ENCODE data around the gene SNX1. TPM values are rescaled to one million over a fixed set of nuclear protein-coding genes. Genes with fewer than 3 reads are reported as not detected.

Gene SNX1
- polyA plus RNA-seq, 1 donor (not counting 4 experiments of a cell fraction or from before 2014, with no cell fraction given) = 90.2 TPM

DNA sequence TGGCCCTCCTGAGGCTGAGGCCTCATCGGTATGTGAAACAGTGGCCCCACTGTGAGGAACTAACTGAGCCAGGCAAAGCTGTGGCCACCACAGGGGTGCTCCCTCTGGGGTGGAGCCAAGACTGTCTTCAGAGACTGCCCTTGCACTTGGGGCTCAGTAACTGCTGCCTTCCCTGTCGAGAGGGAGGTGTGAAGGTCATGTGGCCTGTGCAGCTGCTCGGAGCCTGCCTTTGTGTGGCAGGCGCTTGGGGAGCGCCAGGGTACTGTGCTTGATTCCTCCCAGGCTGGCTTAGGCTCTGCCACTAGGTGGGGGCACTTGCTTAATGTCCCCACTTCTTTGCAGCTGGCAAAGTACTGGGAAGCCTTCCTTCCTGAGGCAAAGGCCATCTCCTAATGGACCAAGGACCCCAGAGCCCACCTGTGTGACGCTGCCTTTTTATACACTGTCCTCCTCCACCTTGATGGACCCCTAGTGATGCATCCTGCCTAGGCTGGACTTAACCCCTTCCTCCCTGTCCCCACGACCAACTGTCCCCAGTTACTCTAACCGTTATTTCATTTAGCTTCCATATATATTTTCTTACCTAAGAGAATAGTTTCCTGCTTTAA, 41.5 kb downstream of the SNX1 start:
- dilution Hi-C loops (cut with MboI; ENCODE audit: extremely low pct_ligation_motif_present, low sequenced_read_pairs) = no loop called here

DNA sequence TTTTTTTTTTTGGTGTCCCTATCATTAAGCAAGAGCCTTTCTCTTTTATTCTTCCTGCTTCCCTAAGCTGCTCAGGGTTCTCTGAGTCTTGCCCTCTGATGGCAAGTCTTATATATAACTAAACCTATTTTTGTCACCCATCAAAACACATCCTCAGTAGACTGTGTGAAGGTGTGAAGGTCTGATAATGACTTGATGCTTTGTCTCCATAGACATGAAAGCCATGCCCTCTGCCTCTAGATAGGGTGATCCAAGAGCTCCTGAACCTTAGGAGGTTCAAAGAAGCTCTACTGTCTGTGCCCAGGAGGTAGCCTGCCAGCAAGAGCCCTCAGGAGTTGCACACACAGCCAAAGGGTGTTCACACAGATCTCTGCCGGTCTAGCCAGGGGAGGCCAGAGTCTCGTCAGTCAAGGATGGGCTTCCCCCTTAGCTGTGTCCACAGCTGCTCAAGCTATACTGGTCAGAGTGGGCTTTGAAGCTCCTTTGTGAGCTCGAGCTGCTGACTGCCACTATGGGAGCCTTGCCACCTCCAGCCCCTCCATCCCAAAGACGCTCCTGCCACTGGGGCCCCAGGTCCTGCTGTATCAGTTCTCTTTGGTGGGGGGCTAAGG, 42.7 kb downstream of the SNX1 start:
- H3K9me3 ChIP-seq (ENCODE audit: control insufficient read depth, low read depth, low read length) = no peaks in the 10 kb centered on the region
- TF ChIP-seq, protein P1, sequence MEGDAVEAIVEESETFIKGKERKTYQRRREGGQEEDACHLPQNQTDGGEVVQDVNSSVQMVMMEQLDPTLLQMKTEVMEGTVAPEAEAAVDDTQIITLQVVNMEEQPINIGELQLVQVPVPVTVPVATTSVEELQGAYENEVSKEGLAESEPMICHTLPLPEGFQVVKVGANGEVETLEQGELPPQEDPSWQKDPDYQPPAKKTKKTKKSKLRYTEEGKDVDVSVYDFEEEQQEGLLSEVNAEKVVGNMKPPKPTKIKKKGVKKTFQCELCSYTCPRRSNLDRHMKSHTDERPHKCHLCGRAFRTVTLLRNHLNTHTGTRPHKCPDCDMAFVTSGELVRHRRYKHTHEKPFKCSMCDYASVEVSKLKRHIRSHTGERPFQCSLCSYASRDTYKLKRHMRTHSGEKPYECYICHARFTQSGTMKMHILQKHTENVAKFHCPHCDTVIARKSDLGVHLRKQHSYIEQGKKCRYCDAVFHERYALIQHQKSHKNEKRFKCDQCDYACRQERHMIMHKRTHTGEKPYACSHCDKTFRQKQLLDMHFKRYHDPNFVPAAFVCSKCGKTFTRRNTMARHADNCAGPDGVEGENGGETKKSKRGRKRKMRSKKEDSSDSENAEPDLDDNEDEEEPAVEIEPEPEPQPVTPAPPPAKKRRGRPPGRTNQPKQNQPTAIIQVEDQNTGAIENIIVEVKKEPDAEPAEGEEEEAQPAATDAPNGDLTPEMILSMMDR (optimal IDR thresholded peaks at IDR 0.05 in 1 of 3, IDR thresholded peaks at IDR 0.05 in 1 of 3, conservative IDR thresholded peaks at IDR 0.05 in 1 of 3; ENCODE audit: extremely low read depth in 1 of 3, insufficient read depth in 2 of 3, low read length in 3 of 3) = no peak
- TF ChIP-seq EZH2 (IDR thresholded peaks at IDR 0.05; ENCODE audit: low read length) = no peak
- no peaks in the 10 kb centered on the region for H4K20me1 ChIP-seq (ENCODE audit: control insufficient read depth, extremely low read depth, insufficient read depth, low read length)
- dilution Hi-C loops (cut with MboI; ENCODE audit: extremely low pct_ligation_motif_present, low sequenced_read_pairs) = no loop called here
- H3K4me1 ChIP-seq (ENCODE audit: control insufficient read depth, extremely low read depth, insufficient read depth, low read length) = no peaks in the 10 kb centered on the region
- FAIRE-seq (no peak), DNase-seq (ENCODE audit: low read depth, low spot score) (no peak)
- H3K27me3 ChIP-seq (ENCODE audit: control insufficient read depth, extremely low read depth, insufficient read depth, low read length) = no peaks in the 10 kb centered on the region
- H3K4me3 ChIP-seq (ENCODE audit: control insufficient read depth in 2 of 3, extremely low read depth in 1 of 3, insufficient read depth in 2 of 3, low read depth in 1 of 3, low read length in 3 of 3) = no peak overlapping the region
- no peaks in the 10 kb centered on the region for H3K79me2 ChIP-seq (ENCODE audit: control insufficient read depth, insufficient read depth, low read length)
- no peak overlapping the region for H3K9ac ChIP-seq (ENCODE audit: control insufficient read depth, extremely low read depth, insufficient read depth, low read length)
- H3K9me1 ChIP-seq (ENCODE audit: control insufficient read depth, extremely low read depth, insufficient read depth, low read length) = no peaks in the 10 kb centered on the region
- H3K36me3 ChIP-seq (ENCODE audit: control insufficient read depth in 2 of 2, extremely low read depth in 1 of 2, insufficient read depth in 2 of 2, low read length in 2 of 2) = peaks cover 28 to 30% of the 10 kb centered on the region in 2 experiments
- H2AFZ ChIP-seq (ENCODE audit: control insufficient read depth, low read length) = no peak overlapping the region
- H3K4me2 ChIP-seq (ENCODE audit: control insufficient read depth, extremely low read depth, insufficient read depth, low read depth, low read length) = no peak overlapping the region
- H3K27ac ChIP-seq (ENCODE audit: control insufficient read depth, insufficient read depth, low read length) = no peak overlapping the region

More for the DNA sequence above, 41.5 kb downstream of the SNX1 start:
- TF ChIP-seq EZH2 (IDR thresholded peaks at IDR 0.05; ENCODE audit: low read length) = no peak
- TF ChIP-seq, protein P1 (optimal IDR thresholded peaks at IDR 0.05 in 1 of 3, IDR thresholded peaks at IDR 0.05 in 1 of 3, conservative IDR thresholded peaks at IDR 0.05 in 1 of 3; ENCODE audit: extremely low read depth in 1 of 3, insufficient read depth in 2 of 3, low read length in 3 of 3) = no peak
- Histone ChIP-seq H3K27ac (ENCODE audit: control insufficient read depth, insufficient read depth, low read length) (no peak overlapping the region), H3K9me3 (ENCODE audit: control insufficient read depth, low read depth, low read length) (no peaks in the 10 kb centered on the region), H3K79me2 (ENCODE audit: control insufficient read depth, insufficient read depth, low read length) (no peaks in the 10 kb centered on the region), H3K36me3 (ENCODE audit: control insufficient read depth in 2 of 2, extremely low read depth in 1 of 2, insufficient read depth in 2 of 2, low read length in 2 of 2) (peaks cover 32 to 35% of the 10 kb centered on the region in 2 experiments), H3K27me3 (ENCODE audit: control insufficient read depth, extremely low read depth, insufficient read depth, low read length) (no peaks in the 10 kb centered on the region), H3K4me3 (ENCODE audit: control insufficient read depth in 2 of 3, extremely low read depth in 1 of 3, insufficient read depth in 2 of 3, low read depth in 1 of 3, low read length in 3 of 3) (no peak overlapping the region), H3K9ac (ENCODE audit: control insufficient read depth, extremely low read depth, insufficient read depth, low read length) (no peak overlapping the region), H4K20me1 (ENCODE audit: control insufficient read depth, extremely low read depth, insufficient read depth, low read length) (no peaks in the 10 kb centered on the region), H3K9me1 (ENCODE audit: control insufficient read depth, extremely low read depth, insufficient read depth, low read length) (no peaks in the 10 kb centered on the region), H2AFZ (ENCODE audit: control insufficient read depth, low read length) (no peak overlapping the region), H3K4me1 (ENCODE audit: control insufficient read depth, extremely low read depth, insufficient read depth, low read length) (no peaks in the 10 kb centered on the region), H3K4me2 (ENCODE audit: control insufficient read depth, extremely low read depth, insufficient read depth, low read depth, low read length) (no peak overlapping the region)
- DNase-seq (ENCODE audit: low read depth, low spot score) (no peak), FAIRE-seq (no peak)

Measured in keratinocyte (primary cell).